Left forelimb (tissue), 1 donor: ENCODE measurements around the gene DSCAML1.
"Not testable (repeated sequence)": the region's sequence is repeated elsewhere in the genome, so short reads cannot be mapped to it uniquely, and the experiment has no call there.

Experiments used
- DNase-seq: peaks from one replicate; pipeline ENCODE4 v3.0.0-alpha.2; 2018; ENCODE audit warnings: low spot score

DSCAML1 gene

DNA sequence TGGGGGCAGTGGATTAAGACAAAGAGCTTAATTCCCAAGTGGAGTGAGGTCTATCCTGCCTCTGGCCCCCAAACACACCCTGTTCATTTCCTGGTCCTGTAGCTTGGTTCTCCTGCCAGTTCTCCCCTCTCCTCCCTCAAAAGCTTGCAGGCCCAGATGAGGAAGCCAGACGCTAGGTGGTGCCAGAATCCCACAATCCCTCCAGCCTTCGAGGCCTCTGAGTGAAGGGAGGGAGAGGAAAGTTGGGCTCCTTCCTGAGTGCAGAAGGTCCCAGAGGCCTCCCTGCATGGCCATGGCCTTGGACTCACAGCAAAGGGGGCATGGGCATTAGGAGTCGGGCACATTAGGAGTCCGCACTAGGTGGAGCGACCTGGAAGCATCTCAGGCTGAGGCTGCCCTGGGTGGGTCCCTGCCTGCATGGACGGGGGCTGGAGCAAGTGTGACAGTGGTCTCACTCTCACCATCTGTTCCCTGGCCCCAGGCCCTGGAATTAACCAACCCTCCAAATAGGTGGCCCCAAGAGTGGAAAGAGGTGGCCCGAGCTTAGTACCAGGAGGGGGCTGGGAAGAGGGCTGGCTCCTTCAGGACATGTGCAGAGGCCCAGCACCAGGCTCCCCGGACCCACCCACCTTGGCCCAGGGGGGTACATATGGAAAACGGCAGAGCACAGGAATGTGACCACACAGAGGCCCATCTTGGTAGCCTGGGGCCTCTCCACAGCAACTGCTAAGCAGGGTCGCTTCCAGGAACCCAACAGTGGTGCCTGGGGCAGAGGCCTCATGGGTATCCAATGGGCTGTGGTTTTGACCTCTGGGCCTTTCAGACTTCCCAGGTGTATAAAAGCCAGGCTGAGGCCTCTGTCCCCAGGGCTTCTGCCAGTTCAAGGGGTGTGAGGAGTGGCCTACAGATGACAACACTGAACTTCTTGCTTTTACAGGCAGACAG, 22.4 kb upstream of the DSCAML1 start:
- peak; percentile 86 for DNase-seq

DNA sequence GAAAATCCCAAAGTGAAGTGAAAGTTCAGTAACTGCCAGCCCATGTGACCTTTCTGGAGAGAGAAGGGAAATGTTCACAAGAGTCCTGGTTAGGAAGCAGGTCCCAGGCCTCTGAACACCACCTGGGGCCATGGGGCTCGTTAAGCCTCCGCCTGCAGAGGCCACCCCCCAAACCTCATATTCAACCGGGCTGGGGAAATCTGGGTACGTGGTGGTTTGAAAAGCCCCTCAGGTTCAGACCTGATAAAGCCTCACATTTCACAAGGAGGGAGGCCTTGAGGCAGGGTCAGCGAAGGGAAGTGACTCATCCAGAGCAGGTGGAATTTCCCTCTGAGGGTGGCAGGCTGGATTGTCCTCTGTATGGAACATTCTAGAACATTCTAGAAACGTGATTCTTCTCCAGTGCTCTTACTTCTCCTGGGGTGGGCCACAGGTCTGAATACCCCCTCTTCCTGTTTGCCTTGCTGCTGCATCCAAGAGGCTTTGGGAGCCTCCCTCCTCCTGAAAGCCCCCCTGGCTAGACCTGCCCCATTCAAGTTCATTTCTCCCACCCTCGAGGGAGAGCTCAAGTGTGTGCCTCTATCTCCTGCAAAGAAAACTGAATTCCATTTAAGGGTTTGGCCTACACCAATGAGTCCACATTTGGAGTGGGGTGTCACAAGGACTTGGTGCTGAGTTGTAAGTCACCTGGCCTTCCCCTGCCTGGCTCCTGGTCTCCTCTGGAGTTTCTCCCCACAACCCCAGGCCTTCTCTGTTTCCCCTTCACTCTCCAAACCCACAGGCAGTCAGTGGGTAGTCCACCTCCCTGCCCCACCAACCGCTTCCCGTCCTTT, 21.2 kb upstream of the DSCAML1 start:
- DNase-seq: no peak

DNA sequence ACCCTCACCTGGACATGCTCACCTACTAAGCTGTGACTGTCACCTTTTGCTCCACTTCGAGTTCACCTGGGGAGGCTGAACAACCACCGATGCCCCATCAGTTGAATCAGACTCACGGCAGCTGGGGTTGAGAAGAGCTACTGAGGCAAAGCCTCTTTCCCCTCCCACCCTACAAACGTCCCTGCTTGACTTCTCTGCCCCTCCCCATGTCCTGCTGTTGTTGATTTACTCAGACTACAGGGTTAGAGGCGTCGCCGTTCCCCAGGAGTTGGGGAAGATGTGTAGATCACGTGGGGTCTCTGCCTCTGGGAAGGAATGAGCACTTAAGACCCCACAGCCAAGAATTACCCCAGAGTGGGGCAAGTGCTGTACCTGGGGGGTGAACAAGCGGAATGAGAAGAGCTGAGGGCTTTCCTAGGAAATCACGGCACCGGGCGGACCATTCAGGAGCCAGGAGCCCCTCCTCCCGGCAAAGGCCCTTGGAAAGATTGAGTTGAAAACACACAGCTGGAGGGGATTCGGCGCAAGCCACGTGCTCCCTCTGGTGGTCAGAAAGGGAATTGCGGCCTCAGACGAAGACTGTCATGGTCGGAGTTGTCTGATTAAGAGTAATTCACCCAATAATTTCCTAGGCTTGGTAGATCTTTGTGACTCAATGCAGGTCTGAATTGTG, 20.5 kb upstream of the DSCAML1 start:
- peak; percentile 87 for DNase-seq

DNA sequence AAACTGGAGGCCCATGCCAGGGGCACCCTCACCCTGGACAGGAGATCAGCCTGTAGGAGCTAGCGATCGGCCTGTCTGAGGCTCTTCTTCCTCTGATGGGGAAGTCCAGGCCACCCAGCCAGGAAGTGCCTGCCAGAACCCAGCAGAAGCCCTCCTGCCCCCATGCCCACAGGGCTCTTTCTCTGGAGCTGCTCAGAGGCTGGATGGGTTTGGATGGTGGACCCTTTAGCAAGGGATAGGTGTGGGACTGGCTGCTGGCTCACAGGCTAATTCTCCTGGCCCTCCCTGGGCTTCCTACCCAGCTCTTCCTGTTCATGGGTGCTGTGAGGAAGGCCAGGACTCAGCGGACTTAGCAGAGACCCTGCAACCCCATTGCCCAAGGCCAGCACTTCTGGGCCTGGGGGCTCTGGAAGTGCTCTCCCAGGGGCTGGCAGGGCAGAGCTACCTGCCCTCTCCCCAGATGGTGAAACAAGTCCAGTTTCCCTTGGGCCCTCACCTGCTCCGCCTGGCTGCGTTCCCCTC, 19.9 kb upstream of the DSCAML1 start:
- no peak for DNase-seq

DNA sequence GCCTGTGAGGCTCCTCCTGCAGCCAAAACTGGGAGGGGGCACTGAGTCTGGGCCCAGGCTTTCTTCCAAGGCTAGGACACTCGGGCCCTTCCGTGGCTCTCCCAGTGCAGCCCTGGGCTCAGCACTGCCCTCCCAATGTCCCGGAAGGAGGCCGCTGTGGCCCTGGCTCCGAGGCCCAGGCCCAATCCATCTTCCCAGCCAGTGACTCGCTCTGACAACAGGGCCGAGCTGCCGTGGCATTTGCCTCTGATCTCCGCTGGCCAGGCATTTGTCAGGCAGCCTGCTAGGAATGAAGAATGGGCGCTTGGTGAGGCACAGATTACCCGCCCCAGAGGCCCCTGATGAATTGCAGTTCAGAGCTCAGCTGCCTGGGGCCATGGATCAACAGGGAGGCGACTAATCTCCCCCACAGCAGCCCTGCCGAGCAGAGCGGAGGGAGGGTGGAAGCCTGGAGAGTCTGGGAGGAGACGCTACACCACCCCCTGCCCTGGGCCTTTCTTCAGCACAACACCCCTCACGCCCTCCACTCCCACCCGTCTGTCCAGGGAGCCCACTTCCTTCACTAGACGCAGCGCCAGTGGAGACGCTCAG, 19.2 kb upstream of the DSCAML1 start:
- DNase-seq: no peak

DNA sequence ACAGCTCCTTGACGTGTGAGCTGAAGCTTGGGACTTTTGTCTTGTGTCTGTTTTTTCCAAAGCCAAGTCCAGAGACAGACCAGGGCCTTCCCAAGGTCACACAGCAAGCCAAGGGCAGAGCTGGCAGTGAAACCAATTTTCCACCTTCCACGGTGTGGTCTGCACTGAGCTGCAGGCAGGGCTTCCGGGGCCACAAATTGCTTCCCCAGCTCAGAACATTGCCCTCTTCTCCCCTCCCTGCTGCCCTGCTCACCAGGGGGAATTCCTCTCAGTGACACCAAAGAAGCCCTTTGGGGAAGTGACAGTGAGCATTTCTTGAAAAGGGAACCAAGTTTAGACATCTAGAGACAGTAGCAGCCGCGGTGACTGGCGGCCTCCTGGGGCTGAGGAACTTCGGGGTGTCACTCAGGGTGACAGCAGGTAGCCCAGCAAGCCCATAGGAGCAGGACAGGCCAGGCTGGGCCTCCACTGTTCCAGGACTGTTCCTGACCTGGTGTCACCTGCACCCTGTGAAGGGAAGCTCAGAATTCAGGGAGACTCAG, 18.3 kb upstream of the DSCAML1 start:
- no peak for DNase-seq

DNA sequence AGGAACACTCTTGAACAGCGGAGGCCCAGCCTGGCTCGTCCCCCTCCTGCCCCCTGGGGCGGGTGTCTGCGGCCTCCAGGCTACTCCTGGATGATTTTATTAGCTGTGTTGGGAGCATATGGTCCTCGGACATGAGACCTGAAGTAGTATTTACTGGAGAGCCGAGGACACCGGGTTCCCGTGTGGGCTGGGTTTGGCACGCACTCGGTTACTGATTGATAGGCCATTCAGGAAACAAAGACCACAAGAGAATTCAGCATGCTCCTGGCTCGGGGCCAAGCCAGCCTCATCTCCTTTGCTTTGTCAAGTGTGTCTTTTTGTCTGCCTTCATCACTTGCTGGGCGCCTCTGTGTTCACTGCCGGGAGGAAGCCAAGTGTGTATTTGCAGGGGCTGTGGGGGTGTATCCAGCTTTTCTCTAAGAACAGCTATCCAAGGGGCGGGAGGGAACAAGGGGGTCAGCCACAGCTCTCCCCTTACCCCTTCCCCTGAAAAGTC, 17.8 kb upstream of the DSCAML1 start:
- no peak for DNase-seq

DNA sequence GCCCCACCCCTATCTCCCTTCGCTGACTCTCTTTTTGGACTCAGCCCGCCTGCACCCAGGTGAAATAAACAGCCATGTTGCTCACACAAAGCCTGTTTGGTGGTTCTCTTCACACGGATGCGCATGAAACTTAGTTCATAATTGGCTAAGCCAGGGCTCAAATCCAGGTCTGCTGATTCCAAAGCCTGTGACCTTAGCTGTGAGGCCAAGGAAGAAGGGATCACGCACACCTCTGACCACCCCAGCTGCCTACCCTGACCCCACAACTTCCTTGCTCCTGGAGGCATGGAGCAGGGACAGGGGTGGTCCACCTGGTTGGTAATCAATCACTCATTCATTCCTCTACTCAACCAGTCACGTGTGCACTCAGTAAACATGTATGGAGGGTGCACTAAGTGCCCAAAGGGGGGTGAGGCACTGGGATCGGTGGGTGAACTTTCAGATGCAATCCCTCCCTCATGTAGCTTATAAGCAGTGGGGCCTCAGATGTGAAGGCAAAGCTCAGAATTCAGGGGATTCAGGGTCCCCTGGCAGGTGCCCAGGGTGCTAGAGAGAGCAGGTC, 17.3 kb upstream of the DSCAML1 start:
- DNase-seq: no peak

DNA sequence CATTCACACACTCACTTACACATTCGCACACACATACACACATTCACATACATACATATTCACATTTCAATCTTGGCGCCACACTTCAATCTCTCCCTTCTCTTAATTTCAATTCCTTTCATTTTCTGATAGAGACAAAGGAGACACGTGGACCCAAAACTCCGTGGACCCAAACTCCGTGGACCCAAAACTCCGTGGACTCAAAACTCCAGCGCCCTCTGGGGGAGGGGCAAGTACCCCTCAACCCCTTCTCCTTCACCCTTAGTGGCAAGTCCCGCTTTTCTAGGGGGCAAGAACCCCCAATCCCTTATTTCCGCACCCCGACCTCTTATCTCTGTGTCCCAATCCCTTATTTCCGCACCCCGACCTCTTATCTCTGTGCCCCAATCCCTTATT, 13.0 kb upstream of the DSCAML1 start:
- DNase-seq: not testable (repeated sequence)

DNA sequence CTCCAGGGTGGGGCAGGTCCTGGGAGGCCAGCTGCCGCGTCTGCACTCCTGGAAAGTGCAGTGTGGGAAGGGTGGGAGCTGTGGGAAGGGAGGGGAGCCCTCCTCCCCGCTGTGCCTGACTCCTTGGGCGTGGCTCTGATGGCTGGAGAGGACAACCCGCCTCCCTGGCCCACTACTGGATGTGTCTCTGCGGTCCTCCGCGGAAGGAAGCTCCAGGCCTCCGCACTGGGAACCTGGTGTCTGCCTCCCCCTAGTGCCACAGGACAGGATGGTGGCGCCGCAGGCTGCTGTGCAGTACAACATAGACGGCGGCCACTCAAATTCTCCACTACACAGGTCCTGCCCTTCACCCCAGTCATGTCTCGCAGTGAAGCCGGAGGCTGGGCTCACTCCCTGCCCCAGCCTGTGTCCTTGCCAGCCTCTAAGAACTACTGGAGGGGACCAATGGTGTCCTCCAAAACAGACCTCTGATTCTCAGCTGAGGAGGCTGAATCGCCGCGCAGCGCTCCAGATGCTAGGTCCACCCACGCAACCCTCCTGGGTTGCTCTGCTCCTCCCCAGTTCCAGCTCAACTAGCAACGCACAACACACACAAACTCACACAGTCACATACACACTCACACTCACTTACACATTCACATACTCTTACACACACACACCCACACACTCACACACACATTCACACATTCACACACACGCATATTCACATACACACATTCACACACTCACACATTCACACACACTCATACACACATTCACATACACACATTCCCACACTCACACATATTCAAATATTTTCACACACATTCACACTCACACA, 12.4 kb upstream of the DSCAML1 start:
- no peak for DNase-seq

DNA sequence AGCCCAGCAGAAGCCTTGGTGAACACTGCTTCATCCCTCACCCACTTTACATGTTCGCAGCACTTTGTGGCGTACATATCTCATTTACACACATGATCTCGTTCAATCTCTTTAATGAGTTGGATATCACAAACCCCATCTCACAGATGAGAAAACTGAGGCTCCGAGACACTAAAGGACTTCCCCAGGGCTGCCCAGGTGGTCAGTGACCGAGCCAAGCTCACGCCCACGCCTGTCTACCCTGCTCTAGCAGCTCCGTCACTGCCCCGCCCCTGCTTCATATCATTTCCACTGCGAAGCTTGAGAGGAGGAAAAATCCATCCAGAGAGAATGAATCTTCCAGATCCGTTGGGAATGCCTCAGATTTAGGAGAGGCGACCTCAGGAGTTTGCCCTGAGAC, 11.8 kb upstream of the DSCAML1 start:
- no peak for DNase-seq

DNA sequence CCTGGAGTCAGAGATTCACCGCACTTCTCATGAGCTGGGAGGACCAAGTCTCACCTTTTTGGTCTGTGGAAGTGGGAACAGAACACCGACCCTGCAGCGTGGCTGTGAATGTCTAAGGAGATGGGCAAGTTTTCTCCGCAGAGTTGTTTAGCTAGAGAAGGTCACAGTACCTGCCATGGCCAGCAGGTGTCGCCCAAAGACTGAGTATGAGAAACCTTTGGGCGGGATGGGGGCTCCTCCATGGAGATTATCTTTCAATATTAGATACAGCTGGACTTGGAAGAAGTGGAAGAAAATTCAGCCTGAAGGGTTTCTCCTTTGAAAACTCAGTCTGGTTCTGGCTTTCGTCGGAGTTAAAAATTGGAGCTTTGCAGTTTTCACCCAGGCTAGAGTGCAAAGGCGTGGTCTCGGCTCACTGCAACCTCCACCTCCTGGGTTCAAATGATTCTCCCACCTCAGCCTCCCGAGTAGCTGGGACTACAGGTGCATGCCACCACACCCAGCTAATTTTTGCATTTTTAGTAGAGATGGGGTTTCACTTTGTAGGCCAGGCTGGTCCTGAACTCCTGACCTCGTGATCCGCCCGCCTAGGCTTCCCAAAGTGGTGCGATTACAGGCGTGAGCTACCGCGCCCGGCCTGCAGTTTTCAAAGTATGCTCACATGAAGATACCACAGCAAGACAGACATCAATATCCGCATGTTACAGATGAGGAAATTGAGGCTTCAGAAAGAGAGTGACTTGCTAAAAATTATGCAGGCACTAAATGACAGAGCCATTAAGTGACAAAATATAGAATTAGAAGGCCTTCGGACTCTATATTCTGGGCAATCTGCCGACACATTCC, 10.7 kb upstream of the DSCAML1 start:
- no peak for DNase-seq

DNA sequence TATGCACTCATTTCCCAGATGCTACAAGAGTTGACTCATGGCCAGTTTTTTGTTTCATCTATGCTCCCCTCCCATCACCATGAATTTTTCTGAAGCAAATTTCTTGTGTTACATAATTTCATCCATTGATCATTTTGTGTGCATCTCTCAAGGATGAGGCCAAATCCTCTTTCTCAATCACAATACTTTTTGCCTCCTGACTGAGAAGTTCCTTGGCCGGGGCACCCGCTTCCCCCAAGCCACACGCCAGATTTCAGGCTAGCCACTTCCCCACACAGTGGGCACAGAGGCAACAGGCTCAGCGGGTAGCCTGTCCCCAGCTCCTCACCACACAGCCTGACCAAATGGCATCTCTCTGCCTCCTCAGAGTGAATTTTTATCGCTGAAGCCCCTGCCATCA, 9.8 kb upstream of the DSCAML1 start:
- DNase-seq: no peak

DNA sequence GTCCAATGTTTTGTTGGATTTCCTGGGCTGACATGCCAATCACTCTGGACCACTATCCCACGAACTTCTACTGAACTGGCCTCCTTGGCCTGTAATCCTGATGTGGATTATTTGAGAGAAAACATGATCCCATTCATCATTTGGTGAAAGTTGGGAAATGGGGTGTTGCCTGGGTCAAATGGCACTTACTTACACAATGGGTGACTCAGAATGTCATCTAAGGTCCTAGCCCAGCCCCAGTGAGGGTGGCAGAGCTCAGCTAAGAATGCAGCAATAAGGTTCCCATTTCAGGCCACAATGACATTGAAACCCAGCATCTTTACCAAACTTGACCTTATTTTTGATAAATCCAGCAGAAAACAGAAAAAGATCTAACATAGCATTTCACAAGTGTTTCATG, 8.0 kb upstream of the DSCAML1 start:
- no peak for DNase-seq

DNA sequence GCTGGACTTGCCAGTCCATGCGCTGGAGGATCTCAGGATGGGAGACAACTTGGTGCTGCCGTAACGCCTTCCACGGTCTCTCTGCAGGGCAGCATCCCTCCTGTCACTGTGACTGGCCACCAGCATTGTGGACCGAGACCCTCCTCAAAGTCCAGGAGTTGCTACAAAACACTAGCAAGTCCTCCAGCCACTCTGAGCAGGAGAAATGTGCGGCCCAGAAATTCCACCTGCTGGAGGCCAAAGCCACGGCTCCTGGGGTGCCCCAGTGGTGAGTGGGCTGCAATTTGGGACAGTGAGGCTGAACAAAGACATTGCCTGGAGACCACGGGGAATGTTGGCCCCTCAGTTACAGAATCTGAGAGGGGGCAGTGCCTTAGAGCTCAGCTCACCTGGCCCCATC, 6.9 kb upstream of the DSCAML1 start:
- no peak for DNase-seq

DNA sequence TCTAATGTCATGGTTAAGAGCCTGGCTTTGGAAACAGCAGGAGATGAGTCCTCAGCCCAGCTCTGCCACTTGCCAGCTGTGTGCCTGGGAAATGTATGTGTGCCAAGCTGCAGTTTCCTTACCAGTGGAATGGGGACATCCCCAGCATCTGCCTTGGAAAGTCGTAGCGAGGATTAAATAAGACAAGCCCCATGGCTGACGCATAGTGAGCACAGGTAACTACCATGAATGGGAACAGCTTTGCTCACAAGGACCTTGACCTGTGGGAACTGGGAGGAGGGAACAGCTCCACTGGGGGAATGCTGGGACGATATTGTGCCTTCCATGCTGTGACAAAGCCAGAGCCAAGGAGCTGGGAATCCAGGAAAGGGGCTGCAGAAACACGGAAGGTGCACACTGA, 2.6 kb upstream of the DSCAML1 start:
- DNase-seq: no peak

DNA sequence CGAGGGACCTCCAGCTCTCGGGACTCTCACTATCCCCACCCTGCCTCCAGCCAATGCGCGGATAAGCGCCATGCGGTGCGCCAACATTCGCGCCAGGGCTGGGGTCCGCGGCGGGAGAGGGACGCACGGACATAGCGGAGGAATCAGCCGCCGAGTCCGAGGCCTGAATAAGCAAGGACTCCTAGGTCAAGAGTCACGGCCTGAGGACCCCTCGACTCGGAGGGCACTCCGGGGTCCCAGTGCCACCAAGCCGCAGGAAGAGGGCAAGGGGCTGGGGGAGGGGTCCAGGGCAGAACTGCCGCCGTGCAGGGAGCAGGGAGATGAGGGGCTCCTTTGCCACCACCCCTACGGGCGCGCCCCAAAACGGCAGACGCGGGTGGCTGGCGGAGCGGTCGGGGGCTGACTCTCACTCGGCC, 552 bp downstream of the DSCAML1 start:
- DNase-seq: no peak

DNA sequence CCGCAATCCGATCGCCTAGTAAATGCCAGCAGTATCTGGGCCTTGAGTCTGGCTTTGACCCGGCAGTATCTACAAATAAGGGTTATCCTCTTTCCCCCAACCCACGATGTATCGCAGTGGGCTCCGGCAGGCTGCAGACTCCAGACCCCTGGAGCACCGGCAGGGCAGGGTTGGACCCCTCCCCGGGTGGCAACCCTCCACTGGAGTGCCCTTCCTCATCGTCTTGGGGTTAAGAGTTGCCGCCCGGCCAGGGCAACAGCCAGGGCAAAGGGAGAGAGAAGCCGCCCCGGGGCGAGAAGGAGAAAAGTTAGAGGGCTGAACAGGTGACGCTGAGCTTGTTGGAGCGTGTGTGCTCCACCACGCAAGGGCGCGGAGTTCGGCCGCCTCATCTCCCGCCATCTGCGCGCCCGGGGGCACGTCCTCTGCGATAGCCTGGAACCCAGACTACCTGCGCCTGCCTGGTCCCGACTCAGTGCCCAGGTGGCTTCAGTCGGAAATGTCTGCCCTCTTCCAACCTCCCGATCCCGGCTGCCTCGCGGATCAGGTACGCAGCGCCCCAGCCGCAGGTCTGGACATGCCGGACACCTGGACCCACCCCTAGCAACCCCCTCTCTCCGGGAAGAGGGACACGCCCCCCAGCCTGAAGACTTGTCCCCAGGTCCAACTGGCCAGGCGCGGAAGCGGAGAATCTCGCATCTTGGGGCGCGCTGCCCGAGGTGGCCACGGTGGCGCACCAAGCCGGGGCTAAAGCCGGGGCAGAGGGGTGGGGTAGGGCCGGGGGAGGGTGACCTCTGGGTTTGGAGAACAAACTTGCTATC, 1.2 kb downstream of the DSCAML1 start:
- no peak for DNase-seq
